ENCODE data around the gene DCTPP1. TPM values are rescaled to one million over a fixed set of nuclear protein-coding genes. Genes with fewer than 3 reads are reported as not detected.

Gene DCTPP1
- polyA plus RNA-seq, 1 donor from 2014 or later = 47.3 TPM

DNA sequence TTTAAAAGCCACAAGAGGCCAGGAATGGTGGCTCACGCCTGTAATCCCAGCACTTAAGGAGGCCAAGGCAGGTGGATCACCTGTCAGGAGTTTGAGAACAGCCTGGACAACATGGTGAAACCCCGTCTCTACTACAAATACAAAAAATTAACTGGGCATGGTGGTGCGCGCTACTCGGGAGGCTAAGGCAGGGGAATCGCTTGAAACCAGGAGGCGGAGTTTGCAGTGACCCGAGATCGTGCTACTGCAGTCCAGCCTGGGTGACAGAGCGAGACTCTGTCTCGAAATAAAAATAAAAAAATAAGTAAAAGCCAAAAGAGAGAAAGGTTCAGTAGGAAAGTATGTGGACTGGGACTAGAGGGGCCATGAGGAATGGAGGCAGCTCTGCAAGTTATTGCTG lies 29.6 kb upstream of the DCTPP1 start:
- no peak overlapping the region for H2AFZ ChIP-seq (ENCODE audit: low read depth, low read length)
- H4K20me1 ChIP-seq (ENCODE audit: insufficient read depth) = no peaks in the 10 kb centered on the region
- no peaks in the 10 kb centered on the region for H3K9me2 ChIP-seq (ENCODE audit: insufficient read depth, low read length)
- no peaks in the 10 kb centered on the region for H3F3A ChIP-seq (ENCODE audit: insufficient read depth, low read length, poor library complexity, severe bottlenecking)
- no peak for TF ChIP-seq EP300 (conservative IDR thresholded peaks at IDR 0.05; ENCODE audit: poor library complexity, severe bottlenecking)
- TF ChIP-seq CTCF (IDR thresholded peaks at IDR 0.05; ENCODE audit: poor library complexity, severe bottlenecking) = no peak
- no peak for TF ChIP-seq REST (IDR thresholded peaks at IDR 0.05; ENCODE audit: borderline replicate concordance)
- TF ChIP-seq MXI1 (conservative IDR thresholded peaks at IDR 0.05; ENCODE audit: poor library complexity, severe bottlenecking) = no peak
- no peak for TF ChIP-seq TAF1 (IDR thresholded peaks at IDR 0.05; ENCODE audit: low read depth)
- no peak for TF ChIP-seq RAD21 (conservative IDR thresholded peaks at IDR 0.05)
- H3K4me3 ChIP-seq (ENCODE audit: low read length) = no peak overlapping the region
- H3K9me3 ChIP-seq (ENCODE audit: low read length) = no peaks in the 10 kb centered on the region
- H3K27me3 ChIP-seq (ENCODE audit: insufficient read depth, low read depth, low read length) = no peaks in the 10 kb centered on the region
- no peak overlapping the region for H3K4me2 ChIP-seq (ENCODE audit: low read length)
- no peak overlapping the region for H3K27ac ChIP-seq (ENCODE audit: low read length)
- H3K79me2 ChIP-seq (replicated peaks; ENCODE audit: insufficient read depth, low read length) = no peaks in the 10 kb centered on the region
- H3K9ac ChIP-seq (ENCODE audit: low read length) = no peak overlapping the region
- H3K36me3 ChIP-seq (ENCODE audit: insufficient read depth, low read length) = no peaks in the 10 kb centered on the region

DNA sequence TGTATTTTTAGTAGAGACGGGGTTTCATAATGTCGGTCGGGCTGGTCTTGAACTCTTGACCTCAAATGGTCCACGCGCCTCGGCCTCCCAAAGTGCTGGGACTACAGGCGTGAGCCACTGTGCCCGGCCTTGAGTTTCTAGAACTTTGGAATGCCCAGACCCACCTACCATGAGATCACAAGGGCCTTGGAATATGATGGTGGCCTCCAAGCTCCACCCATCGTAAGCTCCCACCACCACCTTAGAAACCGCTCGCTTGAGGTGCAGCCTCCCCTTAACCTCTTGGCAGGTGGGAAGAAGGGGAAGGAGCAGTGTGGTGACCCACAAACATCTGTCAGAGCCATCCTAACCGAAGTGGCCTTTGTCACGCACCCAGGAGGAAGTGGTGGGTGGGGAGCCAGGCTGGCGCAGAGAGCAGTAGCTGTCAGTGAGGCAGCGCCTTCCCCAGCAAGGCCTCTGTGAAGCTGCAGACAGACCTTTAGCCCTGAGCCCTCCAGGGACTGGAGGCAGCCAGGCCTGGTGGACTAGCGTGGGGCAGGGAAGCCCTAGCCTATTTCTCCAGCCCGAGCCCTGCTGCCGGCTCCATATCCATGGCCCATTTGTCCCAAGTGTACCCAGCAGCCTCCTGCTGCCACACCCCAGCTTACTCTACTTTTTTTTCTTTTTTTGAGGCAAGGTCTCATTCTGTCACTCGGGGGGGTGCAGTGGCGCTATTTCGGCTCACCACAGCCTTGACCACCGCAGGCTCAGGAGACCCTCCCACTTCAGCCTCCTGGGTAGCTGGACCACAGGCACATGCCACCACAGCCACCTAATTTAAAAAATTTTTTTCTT lies 28.9 kb upstream of the DCTPP1 start:
- Histone ChIP-seq H4K20me1 (ENCODE audit: insufficient read depth) (no peaks in the 10 kb centered on the region), H3K36me3 (ENCODE audit: insufficient read depth, low read length) (no peaks in the 10 kb centered on the region), H3F3A (ENCODE audit: insufficient read depth, low read length, poor library complexity, severe bottlenecking) (no peaks in the 10 kb centered on the region), H3K79me2 (replicated peaks; ENCODE audit: insufficient read depth, low read length) (no peaks in the 10 kb centered on the region), H3K27ac (ENCODE audit: low read length) (no peak overlapping the region), H3K27me3 (ENCODE audit: insufficient read depth, low read depth, low read length) (no peaks in the 10 kb centered on the region), H3K9ac (ENCODE audit: low read length) (no peak overlapping the region), H2AFZ (ENCODE audit: low read depth, low read length) (no peak overlapping the region), H3K9me3 (ENCODE audit: low read length) (no peaks in the 10 kb centered on the region), H3K9me2 (ENCODE audit: insufficient read depth, low read length) (no peaks in the 10 kb centered on the region), H3K4me2 (ENCODE audit: low read length) (no peak overlapping the region), H3K4me3 (ENCODE audit: low read length) (no peak overlapping the region)
- TF ChIP-seq EP300 (conservative IDR thresholded peaks at IDR 0.05; ENCODE audit: poor library complexity, severe bottlenecking) = no peak
- TF ChIP-seq TAF1 (IDR thresholded peaks at IDR 0.05; ENCODE audit: low read depth) = no peak
- no peak for TF ChIP-seq REST (IDR thresholded peaks at IDR 0.05; ENCODE audit: borderline replicate concordance)
- TF ChIP-seq MXI1 (conservative IDR thresholded peaks at IDR 0.05; ENCODE audit: poor library complexity, severe bottlenecking) = no peak
- no peak for TF ChIP-seq POLR2AphosphoS5 (IDR thresholded peaks at IDR 0.05)
- TF ChIP-seq SMC3 (conservative IDR thresholded peaks at IDR 0.05; ENCODE audit: poor library complexity) = no peak
- TF ChIP-seq RAD21 (conservative IDR thresholded peaks at IDR 0.05) = no peak
- no peak for TF ChIP-seq EZH2 (IDR thresholded peaks at IDR 0.05; ENCODE audit: borderline replicate concordance, insufficient read depth, low read length, poor library complexity, severe bottlenecking)
- no peak for TF ChIP-seq CTCF (IDR thresholded peaks at IDR 0.05; ENCODE audit: poor library complexity, severe bottlenecking)
